Right cardiac atrium (tissue), 5 donors: ENCODE data around the gene MYRF. TPM values are rescaled to one million over a fixed set of nuclear protein-coding genes. Genes with fewer than 3 reads are reported as not detected.

Source experiments
- ATAC-seq, 2 donors: fragments of 200-7000 bp; cut with Tn5 transposase; one replicate each; pipeline versions ENCODE4 v1.8.0 to v1.9.1; 2020; ENCODE audit warnings: moderate library complexity in 2 of 2, mild to moderate bottlenecking in 1 of 2
- DNase-seq, 3 donors: peaks; one replicate each; pipeline ENCODE4 v3.0.0-alpha.2; 2020
- H3K27ac ChIP-seq: one replicate; pipeline ENCODE4 v1.5.1; 2013; ENCODE audit warnings: mild to moderate bottlenecking, low read length, control low read depth, moderate library complexity
- H3K27me3 ChIP-seq: one replicate; pipeline ENCODE4 v1.6.1; 2013; ENCODE audit not compliant: control insufficient read depth, insufficient read depth
- H3K4me1 ChIP-seq: one replicate; pipeline ENCODE4 v1.6.1; 2013; ENCODE audit warnings: low read length; ENCODE audit not compliant: control insufficient read depth, insufficient read depth
- H3K4me3 ChIP-seq: one replicate; pipeline ENCODE4 v1.5.1; 2013; ENCODE audit warnings: low read length, control low read depth
- H3K9me3 ChIP-seq: one replicate; pipeline ENCODE4 v1.6.1; 2013; ENCODE audit warnings: low read length; ENCODE audit not compliant: control insufficient read depth
- WGBS: extraction: QIAGEN DNeasy Blood & Tissue Kit; methylation state at CpG from one replicate; pipeline ENCODE4 v1.1.7; 2013; 5-methylcytosine and 5-hydroxymethylcytosine counted together
- intact Hi-C, 4 donors: fragments of 100-400 bp; cut with DNase I; formaldehyde crosslinking; loops; one replicate each; pipeline versions ENCODE4 v1.11.0 to v1.14.0; 2022 to 2023
- polyA plus RNA-seq: library from polyadenylated mRNA; stranded (reverse); fragments of 200-250 nt; gene quantifications from one replicate; pipeline ENCODE4 v1.2.3, GENCODE V29; 2013
- total RNA-seq, 4 donors: library from RNA; stranded (reverse); fragmentation: NEBNext Ultra II Directional; extraction: Animal tissue kit (Norgen Biotek cat#: 25700); gene quantifications; one replicate each; pipeline ENCODE4 v1.2.1, GENCODE V29; 2021
- donor health status: healthy with polysubstance abuse.
- donor health status: DM: no; HTN: yes; CAD: no.
- donor health status: DM: no; HTN: no; CAD: no.
- donor health status: DM: no; HTN: yes; CAD: no; lungs with severe emphysema.
- donor health status: DM: yes; HTN: yes; CAD: no.

MYRF gene
- total and polyA plus RNA-seq, 5 donors = 0.62 to 1.9 (median 1.3) TPM

GRCh38 chr11:61799665-61800284 lies 47.3 kb downstream of the MYRF start:
- WGBS = 98% methylated on average over 2 of the region's 2 CpGs
- H3K27ac ChIP-seq = no peak overlapping the region
- ATAC-seq (no peak), DNase-seq (peak in 1 of 3 donors; percentile 2)
- no peak overlapping the region for H3K4me3 ChIP-seq
- no peaks in the 10 kb centered on the region for H3K4me1 ChIP-seq
- H3K9me3 ChIP-seq = no peaks in the 10 kb centered on the region
- intact Hi-C loops = loop anchor here (5.0 to 10.0 kb wide), 6 partner anchors 95 to 308 kb away; partner anchors contain the start of gene FADS3 (in 1 of the 4)
- no peaks in the 10 kb centered on the region for H3K27me3 ChIP-seq

- intact Hi-C loops = loop anchor here in 1 of 4 donors (10.0 kb wide), 1 partner anchor 274 kb away; no protein-coding TSS in a partner anchor
- ATAC-seq (no peak), DNase-seq (no peak)
- 91% methylated on average over 3 of the region's 3 CpGs for WGBS
- H3K4me3 ChIP-seq = no peak overlapping the region
- H3K9me3 ChIP-seq = no peaks in the 10 kb centered on the region
- H3K4me1 ChIP-seq = no peaks in the 10 kb centered on the region
- H3K27ac ChIP-seq = no peak overlapping the region
- H3K27me3 ChIP-seq = no peaks in the 10 kb centered on the region
These were observed 48.2 kb downstream of the MYRF start for GRCh38 chr11:61800331-61801281.

- ATAC-seq (no peak), DNase-seq (no peak)
- Histone ChIP-seq H3K27me3 (no peaks in the 10 kb centered on the region), H3K4me3 (no peak overlapping the region), H3K9me3 (no peaks in the 10 kb centered on the region), H3K4me1 (no peaks in the 10 kb centered on the region), H3K27ac (no peak overlapping the region)
- 90% methylated on average over 6 of the region's 6 CpGs for WGBS
- intact Hi-C loops = loop anchor here in 1 of 4 donors (10.0 kb wide), 1 partner anchor 272 kb away; no protein-coding TSS in a partner anchor
These were observed 50.2 kb downstream of the MYRF start for GRCh38 chr11:61802605-61803004.

GRCh38 chr11:61803889-61804647 lies 51.6 kb downstream of the MYRF start:
- no peak for ATAC-seq
- Histone ChIP-seq H3K27ac (no peak overlapping the region), H3K9me3 (no peaks in the 10 kb centered on the region), H3K4me1 (no peaks in the 10 kb centered on the region), H3K27me3 (no peaks in the 10 kb centered on the region), H3K4me3 (no peak overlapping the region)
- intact Hi-C loops = loop anchor here in 1 of 4 donors (10.0 kb wide), 1 partner anchor 271 kb away; no protein-coding TSS in a partner anchor
- 47% methylated on average over 3 of the region's 3 CpGs for WGBS
- no peak for DNase-seq

- no peak for DNase-seq
- ATAC-seq = no peak
- no peak overlapping the region for H3K4me3 ChIP-seq
- H3K27ac ChIP-seq = no peak overlapping the region
- H3K4me1 ChIP-seq = no peaks in the 10 kb centered on the region
- intact Hi-C loops = loop anchor here in 1 of 4 donors (10.0 kb wide), 1 partner anchor 270 kb away; no protein-coding TSS in a partner anchor
- no peaks in the 10 kb centered on the region for H3K27me3 ChIP-seq
- no peaks in the 10 kb centered on the region for H3K9me3 ChIP-seq
- WGBS = 90% methylated on average over 1 of the region's 1 CpG
These were observed 52.7 kb downstream of the MYRF start for GRCh38 chr11:61805146-61805545.

GRCh38 chr11:61806785-61807184 lies 54.3 kb downstream of the MYRF start:
- H3K4me3 ChIP-seq = no peak overlapping the region
- 90% methylated on average over 5 of the region's 5 CpGs for WGBS
- DNase-seq = peak in 1 of 3 donors; percentile 3
- intact Hi-C loops = loop anchor here in 1 of 4 donors (10.0 kb wide), 1 partner anchor 268 kb away; no protein-coding TSS in a partner anchor
- no peaks in the 10 kb centered on the region for H3K4me1 ChIP-seq
- no peaks in the 10 kb centered on the region for H3K27me3 ChIP-seq
- no peak for ATAC-seq
- H3K27ac ChIP-seq = no peak overlapping the region
- no peaks in the 10 kb centered on the region for H3K9me3 ChIP-seq

- WGBS = 92% methylated on average over 8 of the region's 8 CpGs
- intact Hi-C loops = loop anchor here in 1 of 4 donors (10.0 kb wide), 1 partner anchor 54 kb away; no protein-coding TSS in a partner anchor
- Histone ChIP-seq H3K9me3 (no peaks in the 10 kb centered on the region), H3K4me3 (no peak overlapping the region), H3K27ac (no peak overlapping the region), H3K27me3 (no peaks in the 10 kb centered on the region), H3K4me1 (no peaks in the 10 kb centered on the region)
- DNase-seq (peak in 1 of 3 donors; percentile 21), ATAC-seq (no peak)
These were observed 58.3 kb downstream of the MYRF start for GRCh38 chr11:61810671-61811175.

GRCh38 chr11:61811831-61812230 lies 59.4 kb downstream of the MYRF start:
- 95% methylated on average over 5 of the region's 5 CpGs for WGBS
- intact Hi-C loops = loop anchor here in 1 of 4 donors (10.0 kb wide), 1 partner anchor 53 kb away; no protein-coding TSS in a partner anchor
- ATAC-seq = no peak

GRCh38 chr11:61812736-61813411 lies 60.4 kb downstream of the MYRF start:
- H3K9me3 ChIP-seq = no peaks in the 10 kb centered on the region
- no peak overlapping the region for H3K4me3 ChIP-seq
- WGBS = 90% methylated on average over 4 of the region's 4 CpGs
- H3K4me1 ChIP-seq = no peaks in the 10 kb centered on the region
- ATAC-seq (no peak), DNase-seq (no peak)
- H3K27me3 ChIP-seq = no peaks in the 10 kb centered on the region
- intact Hi-C loops = loop anchor here in 1 of 4 donors (10.0 kb wide), 1 partner anchor 52 kb away; no protein-coding TSS in a partner anchor
- H3K27ac ChIP-seq = no peak overlapping the region

More at GRCh38 chr11:61811831-61812230, 59.4 kb downstream of the MYRF start:
- no peak for DNase-seq
- Histone ChIP-seq H3K4me1 (no peaks in the 10 kb centered on the region), H3K27me3 (no peaks in the 10 kb centered on the region), H3K4me3 (no peak overlapping the region), H3K27ac (no peak overlapping the region), H3K9me3 (no peaks in the 10 kb centered on the region)
